ENCODE measurements around the gene SV2B.
"Not testable (repeated sequence)": the region's sequence is repeated elsewhere in the genome, so short reads cannot be mapped to it uniquely, and the experiment has no call there.

Gene SV2B

DNA sequence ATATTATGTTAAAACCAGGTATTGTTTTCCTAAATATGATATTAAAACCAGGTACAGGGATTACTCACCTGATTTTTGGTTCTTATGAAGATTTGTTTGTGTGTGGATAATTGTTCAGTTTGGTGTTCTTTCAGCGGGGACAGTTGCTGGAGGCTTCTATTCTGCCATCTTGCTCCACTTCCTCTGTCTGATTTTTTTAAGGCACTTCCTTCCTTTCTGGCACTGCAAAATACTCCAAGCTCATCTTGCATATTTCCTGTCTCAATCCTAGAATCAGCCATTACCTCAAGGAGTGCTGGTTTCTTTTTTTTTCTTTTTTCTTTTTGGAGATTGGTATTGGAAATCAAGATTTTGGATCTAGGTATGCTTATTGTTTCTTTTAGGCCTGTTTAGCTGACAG lies 229.9 kb downstream of the SV2B start:
- no peak for DNase-seq

DNA sequence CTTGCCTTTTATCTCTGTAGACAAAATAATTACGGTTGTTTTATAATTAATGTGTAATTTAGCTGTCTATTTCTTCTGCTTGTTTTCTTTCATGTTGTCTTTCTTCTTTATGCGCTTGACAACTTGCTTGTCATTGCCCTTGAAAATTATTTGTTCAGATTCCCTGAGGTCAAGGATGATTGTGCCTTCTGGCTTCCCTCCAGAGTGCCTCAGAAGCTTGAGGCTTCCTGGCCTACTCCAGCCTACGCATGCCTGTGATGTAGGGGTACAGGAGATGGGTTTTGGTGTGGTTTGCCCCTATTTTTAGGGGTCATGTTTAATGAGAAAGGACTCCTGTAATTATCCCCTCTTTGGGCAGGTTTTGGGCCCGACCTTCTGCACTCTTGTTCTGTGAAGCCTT lies 231.5 kb downstream of the SV2B start:
- no peak for DNase-seq

DNA sequence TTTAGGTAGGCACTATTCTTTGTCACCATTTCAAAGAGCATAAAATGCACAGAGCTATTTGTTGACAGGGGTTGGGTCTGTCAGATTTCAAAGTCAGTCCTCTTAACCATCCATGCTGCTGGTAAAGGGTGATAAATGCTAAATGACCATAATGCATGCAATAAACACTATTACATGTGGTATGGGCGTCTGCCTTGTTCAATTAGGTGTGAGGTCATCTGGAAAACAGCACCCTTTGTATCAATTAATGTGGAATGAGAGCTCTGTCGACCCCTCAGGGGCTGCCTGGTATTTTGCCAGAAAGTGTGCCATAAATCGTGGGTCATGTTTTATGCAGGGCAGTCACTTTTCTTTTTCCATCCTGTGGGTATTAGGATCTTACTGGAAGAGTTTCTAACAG lies 235.6 kb downstream of the SV2B start:
- no peak for DNase-seq

DNA sequence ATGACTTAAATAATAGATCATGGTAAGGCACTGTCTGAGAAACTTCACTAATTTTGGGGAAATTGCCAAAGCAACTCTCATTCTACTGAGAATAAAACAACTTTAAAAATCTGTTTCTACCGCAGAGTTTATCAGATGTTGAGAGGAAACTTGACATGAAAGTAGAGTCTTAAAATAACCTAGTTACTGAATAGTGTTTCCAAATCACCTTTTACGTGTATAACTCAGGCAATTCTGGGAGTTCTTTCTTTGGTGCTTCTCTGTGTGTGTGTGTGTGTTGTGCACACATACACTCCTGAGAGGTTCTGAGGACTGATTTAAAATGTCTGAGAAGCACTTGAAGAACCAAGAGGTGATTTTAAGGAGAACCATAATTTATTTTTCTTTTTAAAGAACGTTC lies 236.6 kb downstream of the SV2B start:
- DNase-seq, result no peak

DNA sequence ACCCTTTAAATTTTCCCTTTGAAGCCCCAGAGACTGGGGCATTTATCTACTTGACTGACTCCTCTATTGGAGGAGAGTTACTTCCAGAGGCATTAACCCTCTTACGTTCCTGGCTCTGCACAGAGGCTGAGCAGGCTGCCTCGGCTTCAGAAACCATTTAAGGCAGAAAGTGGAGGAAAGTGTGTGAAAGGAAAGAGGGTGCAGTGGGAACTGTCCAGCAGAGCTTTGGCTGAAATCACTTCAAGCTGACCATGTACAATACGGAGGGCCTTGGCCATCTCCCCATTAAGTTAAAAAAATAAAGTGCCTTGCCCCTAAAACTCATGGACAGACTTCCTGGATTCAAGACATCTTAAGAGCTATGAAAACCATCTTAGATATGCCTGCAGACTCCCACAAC lies 238.7 kb downstream of the SV2B start:
- no peak for DNase-seq

DNA sequence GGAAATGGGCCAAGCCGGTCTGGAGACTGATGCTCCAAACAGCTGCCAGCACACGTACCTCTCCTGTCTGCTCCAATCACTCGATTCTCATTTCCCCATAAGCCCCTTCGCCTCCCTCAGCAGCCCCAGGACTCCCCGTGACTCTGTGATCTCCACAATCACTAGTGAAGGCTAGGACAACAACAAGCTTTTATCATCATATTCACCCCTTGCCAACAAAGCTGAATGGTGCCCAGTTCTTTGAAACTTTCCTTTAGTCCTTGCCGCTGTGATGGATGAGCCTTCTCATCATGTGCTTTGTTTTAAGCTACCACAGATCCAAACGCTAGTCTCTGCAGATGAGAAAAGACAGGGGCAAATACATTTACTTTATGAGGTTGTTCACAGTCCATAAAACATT lies 242.0 kb downstream of the SV2B start:
- DNase-seq, result no peak

DNA sequence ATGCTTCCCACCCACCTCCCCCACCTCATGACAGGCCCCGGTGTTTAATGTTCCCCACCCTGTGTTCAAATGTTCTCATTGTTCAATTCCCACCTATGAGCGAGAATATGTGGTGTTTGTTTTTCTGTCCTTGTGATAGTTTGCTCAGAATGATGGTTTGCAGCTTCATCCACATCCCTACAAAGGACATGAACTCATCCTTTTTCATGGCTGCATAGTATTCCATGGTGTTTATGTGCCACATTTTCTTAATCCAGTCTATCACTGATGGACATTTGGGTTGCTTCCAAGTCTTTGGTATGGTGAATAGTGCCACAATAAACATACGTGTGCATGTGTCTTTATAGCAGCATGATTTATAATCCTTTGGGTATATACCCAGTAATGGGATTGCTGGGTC lies 244.9 kb downstream of the SV2B start:
- not testable (repeated sequence) for DNase-seq

DNA sequence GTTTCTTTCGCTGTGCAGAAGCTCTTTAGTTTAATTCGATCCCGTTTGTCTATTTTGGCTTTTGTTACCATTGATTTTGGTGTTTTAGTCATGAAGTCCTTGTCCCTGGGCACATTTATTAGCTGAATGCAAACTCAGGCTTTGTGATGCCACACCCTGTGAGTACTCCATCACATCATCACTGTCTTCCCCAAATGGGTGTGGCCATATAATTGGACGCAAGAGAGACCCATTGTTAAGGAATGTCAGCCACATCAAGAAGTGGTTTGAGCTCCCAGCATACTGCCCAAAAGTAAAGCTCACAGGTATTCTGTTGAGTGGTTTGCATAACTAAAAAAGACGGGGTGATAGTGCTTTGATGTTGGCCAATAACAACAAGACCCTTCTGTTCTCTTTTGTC lies 245.7 kb downstream of the SV2B start:
- no peak for DNase-seq

DNA sequence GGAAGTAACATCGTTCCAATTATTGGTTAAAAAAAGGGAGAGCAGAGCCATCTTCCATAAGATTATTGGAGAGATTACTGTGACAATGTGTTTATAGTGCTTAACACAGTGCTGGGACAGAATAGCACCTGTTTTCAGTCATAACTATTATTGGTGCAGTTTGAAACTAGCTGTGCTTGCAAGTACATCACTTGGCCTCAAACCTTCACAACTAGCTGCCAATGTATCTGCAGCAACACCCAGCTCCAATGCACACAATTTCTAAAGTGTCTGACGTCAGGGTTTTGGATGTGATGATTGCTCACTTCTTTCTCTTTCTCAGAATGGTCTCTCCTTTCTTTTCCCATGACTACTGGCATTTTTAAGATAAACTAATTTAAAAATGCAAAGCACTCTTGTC lies 246.2 kb downstream of the SV2B start:
- no peak for DNase-seq

DNA sequence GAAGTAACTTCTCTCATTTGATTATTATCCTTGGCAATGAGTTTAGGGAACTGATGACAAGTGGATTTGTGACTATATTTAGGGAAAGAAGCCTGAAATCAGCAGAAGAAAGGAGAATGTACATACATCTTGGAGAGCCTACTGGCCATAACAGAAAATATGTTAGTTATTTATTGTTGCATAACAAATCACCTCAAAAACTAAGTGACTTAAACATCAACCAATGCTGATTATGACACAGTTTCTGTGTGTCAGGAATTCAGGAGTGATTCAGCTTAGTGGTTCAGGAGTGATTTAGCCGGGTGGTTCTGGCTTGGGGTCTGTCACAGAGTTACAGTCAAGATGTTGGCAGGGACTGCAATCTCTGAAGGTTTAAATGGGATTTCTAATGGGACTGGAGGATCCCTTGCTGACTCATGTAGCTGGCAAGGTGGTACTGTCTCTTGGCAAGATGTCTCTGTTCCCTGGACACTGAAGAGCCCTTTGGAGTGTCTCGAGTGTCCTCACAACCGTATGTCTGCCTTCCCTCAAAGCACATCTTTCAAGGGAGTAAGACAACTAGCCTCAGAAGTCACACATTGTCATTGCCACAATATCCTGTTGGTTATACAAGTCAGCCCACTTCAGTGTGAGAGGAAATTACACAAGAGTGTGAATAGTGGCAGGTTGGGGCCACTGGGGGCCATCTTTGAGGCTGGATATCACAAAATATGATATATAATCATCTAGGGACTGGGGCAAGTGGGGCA lies 248.9 kb downstream of the SV2B start:
- DNase-seq, result no peak

All from NCI-H510A treated with DMSO at 0.1 percent for 48 hours (cell line).